Measurements from ENCODE around the gene DIO3.

DNA sequence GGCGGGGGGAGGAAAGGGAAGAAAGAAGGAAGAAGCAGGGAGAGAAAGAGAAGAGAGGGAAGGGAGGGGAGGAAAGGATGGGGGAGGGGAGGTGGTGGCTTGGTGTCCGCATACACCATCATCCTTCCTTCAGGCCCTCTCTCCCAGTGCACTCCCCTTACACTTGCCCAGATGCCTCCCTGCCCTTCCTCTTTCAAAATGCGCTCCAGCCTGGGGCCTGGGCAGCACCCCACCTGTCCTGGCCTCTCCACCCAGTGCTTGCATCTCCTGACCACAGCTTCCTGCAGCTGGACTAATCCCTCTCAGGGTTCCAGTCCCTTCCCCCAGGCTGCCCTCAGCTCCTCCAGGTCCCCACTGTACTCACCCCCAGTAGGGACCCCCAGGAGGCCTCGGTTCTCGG, 12.6 kb upstream of the DIO3 start:
- no peak for TF ChIP-seq POLR2AphosphoS5 (IDR thresholded peaks at IDR 0.05; ENCODE audit: low read depth, low read length)
- TF ChIP-seq POLR2A (IDR thresholded peaks at IDR 0.05; ENCODE audit: low read depth, low read length) = no peak
